Pulmonary artery endothelial cell (primary cell): ENCODE results near the gene BTBD1. TPM values are rescaled to one million over a fixed set of nuclear protein-coding genes. Genes with fewer than 3 reads are reported as not detected.

Source experiments
- DNase-seq: peaks from one replicate; pipeline ENCODE4 v3.0.0-alpha.2; 2011; ENCODE audit warnings: low read depth, low spot score
- total RNA-seq: library from RNA; depleted of rRNA; stranded (reverse); fragments of >200 nt; gene quantifications from 2 replicates; pipeline ENCODE4 v1.2.3, GENCODE V29; 2014

BTBD1 gene
- total RNA-seq, 1 donor from 2014 or later, result 126 TPM

DNA sequence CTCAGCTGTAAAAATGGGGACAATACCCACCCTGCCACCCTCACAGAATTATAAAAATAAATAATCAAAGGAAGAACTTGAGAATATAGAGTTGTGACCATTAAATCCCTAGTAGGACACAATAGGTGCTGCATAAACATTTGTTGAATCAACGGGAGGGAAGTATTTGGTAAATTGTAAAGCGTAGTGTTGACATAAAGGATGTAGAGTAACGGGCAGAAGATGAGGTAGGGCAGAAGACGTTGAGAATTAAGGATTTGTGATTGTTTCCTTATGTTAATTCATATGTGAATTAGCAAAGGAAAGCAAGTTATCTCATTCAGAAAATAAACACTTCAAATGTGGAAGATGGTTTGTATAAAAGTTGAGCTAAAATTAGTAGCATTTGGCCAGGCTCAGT lies 73.9 kb downstream of the BTBD1 start:
- no peak for DNase-seq

DNA sequence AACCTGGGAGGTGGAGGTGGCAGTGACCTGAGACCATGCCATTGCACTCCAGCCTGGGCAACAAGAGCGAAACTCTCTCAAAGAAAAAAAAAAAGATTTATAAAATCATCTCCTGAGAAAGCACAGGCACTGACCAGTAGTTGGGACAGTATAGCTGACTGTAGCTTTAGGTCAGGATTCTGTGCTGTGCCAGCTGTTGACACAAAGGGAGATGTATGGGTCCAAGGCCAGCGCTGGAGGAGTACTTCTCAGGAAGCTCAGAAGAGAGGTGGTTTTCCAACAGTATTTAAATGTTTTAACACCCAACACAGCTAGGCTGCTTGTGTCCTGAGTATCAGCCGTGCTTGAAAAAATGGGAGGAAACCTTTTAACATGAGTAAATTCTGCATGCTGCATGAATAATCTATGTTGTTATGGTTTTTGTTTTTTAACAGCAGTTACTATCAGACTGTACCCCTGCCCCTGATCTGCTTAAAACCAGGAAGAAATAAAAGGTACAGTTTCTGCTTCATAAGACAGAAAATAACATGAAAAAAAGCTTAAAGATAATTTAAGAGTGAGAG lies 74.5 kb downstream of the BTBD1 start:
- DNase-seq, result no peak

GRCh38 chr15:82986442-82986780 lies 80.6 kb downstream of the BTBD1 start:
- no peak for DNase-seq

DNA sequence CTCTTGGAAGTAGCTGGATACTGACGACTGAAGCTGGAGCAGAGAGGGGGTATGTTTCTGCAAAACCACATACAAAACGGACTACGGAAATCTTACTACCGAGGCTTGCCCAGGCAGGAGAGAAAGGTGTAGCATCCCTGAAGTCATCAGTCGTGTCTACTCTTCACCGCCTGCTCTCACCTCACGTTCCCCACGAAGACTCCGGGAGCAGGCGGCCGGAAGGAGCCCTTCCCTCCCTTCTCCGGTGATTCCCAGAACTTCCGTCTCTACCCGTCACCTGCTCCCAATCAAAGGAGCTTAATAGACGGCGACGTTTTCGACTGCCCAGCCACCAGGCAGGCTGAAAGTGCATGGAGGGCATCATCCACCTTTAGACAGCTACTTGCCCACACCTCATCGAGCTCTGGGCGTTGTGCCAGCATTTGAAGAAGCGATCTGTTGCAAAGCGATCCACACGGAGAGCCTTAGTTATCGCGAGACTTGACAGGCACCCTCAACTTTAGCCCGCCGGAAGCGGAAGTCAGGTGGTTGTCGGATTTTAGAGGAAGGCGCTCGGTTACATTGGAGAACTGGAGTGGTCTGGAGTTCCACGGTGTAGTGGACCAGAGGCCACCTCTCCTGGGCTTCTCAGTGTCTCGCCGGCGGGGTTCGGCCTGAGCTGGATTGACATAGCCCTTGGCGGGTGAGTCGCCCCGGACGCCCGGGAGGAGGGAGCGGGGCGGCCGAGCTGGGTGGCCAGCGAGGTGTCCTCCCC lies 81.2 kb downstream of the BTBD1 start, which contains the start of gene RAMAC:
TSS of gene RAMAC (plus strand) at position 523 of the 754 bp plus-strand sequence. CDS start 2,809 bp downstream, outside the sequence.
- peak; percentile 77 for DNase-seq

DNA sequence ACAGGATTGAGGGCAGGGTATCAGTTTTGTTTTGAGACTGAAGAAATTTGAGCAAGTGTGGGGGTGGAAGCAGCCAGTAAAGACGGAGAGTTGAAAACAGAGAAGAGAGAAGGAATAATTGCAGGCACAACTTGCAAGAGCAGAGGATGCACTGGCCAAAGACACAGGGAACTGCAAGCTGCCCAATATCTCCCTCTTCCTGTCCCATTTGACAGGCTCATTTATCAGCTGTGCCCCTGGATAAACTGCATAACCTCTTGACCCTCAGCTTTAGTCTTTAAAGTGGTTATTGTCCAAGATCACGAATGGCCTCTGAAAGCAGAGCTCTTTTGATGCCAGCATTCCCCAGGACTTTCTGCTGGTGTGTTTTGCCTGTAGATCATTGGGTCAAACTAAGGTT lies 86.1 kb downstream of the BTBD1 start:
- no peak for DNase-seq

GRCh38 chr15:82979726-82980125 lies 87.3 kb downstream of the BTBD1 start:
- no peak for DNase-seq

DNA sequence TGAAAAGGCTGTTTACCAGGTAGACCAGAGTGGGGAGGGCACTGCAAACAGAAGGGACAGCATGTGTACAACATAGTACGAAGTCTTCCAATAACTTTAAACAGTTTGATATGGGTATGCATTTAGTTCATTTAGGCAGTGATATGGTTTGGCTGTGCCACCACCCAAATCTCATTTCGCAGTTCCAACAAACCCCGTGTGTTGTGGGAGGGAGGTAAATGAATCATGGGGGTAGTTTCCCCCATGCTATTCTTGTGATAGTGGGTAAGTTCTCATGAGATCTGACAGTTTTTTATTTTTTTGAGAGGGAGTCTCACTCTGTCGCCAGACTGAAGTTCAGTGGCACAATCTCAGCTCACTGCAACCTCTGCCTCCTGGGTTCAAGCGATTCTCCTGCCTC lies 88.6 kb downstream of the BTBD1 start:
- no peak for DNase-seq

DNA sequence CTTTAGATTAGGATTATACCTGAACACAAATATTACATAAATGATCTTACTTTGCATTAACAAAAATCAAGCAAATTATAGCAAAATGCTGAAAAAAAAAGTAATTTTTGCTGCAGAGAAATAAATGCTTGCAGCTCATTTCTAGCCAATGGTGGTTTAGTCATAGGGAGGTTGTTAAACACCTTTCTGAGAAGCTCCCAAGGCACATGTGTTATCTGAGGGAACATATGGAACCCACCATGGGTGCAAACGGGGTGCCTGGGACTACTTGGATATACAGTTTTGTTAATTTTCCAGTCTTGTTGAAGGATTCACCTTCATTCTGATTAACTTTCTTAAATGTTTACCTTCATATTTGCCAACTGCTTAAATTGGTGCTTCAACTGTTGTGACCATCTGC lies 90.0 kb downstream of the BTBD1 start:
- DNase-seq, result no peak

- no peak for DNase-seq
Measured at GRCh38 chr15:82972990-82973389, 94.1 kb downstream of the BTBD1 start.

DNA sequence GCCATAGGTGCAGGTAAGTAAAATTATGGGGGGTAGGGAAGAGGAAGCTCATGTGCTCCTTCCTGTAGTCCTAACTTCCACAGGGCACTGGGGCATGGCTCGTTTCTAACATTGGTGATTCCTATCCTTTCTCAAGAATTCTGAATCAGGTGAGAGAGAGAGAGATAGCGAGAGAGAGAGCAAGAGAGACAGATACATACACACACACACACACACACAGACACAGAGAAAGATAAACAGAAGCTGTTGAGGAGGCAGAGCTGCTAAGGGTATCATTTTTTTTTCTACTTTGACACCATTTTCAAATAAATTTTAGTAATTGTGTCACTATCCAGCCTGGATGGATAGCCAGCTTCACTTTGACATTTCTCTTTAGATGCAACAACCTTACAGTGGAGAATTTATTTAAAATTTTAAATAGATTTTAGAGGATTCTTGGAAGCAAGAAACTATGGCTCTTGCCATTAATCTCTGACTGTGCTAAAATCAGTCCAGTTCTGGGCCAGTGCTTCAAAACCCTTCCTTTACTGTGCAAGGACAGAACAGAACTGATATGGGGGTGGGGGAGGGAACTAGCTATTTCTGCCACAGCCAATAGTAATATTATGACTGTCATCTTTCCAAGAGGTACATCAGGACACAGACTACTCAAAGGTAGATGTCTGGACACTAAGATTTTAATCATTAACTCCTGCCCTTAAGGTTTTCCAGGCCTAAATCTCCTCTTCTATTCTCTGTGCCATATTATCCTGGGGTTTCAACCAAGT lies 95.7 kb downstream of the BTBD1 start:
- no peak for DNase-seq

DNA sequence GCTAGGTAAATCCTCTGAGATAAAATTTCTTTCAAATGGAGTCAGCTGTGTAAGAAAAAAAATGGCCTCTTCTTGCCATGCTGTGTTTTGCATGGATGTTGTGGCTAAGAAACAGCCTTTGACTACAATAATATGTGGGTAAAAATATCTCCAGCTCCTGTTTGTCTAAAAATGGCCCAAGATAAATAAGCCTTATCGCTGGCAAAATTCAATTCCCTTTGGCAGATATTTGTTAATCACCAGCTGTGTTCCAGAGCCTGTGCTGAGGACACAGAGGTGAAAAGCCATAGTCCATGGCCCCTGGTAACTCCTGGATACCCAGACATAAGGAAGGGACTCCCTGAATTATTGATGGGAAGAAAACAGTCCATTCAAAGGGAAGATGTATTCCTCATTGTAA lies 96.4 kb downstream of the BTBD1 start:
- no peak for DNase-seq

GRCh38 chr15:82970078-82970686 lies 96.9 kb downstream of the BTBD1 start:
- no peak for DNase-seq

DNA sequence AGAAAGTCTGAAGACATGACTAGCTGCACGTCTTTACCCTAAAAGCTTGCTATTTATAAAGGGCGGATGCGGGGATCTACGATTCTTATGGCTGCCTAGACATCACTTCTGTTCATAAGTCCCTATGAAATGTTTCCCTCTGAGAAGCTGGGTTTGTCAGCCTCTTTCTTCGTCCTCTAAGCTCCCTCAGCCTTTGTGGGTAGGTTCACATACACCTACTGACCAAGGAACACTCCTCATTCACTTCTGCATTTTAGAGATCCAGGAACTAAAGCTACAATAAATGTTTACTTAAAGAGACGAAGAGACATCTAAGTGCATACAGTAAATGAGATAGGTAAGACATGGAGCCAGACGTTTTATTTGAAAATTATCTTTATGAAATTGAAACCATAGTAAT lies 97.7 kb downstream of the BTBD1 start:
- no peak for DNase-seq

DNA sequence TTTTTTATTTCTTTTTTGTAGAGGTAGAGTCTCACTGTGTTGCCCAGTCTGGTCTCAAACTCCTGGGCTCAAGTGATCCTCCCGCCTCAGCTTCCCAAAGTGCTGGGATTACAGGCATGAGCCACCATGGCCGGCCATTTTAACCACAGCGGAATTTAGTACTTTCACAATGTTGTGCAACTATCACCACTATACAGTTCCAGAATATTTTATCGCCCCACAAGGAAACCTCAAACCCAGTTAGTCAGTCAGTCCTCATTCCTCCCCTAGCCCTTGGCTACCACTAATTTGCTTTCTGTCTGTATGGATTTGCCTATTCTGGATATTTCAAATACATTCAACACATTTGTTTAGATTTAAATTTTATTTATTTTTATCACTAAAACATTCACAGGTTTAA lies 99.0 kb downstream of the BTBD1 start:
- no peak for DNase-seq

- no peak for DNase-seq
Measured at GRCh38 chr15:82966671-82967071, 100.4 kb downstream of the BTBD1 start.

Other genes with a start within 250 kb of the BTBD1 start
- 0.40 and 0.46 TPM in 2 replicates for gene HOMER2, start 114.5 kb downstream of the BTBD1 start, total RNA-seq
- gene RAMAC, start 81.0 kb downstream of the BTBD1 start, total RNA-seq, result 23.2 and 28.3 TPM in 2 replicates
- gene C15orf40, start 55.6 kb downstream of the BTBD1 start, total RNA-seq, result 10.6 and 17.5 TPM in 2 replicates
- gene TM6SF1, start 40.4 kb upstream of the BTBD1 start, total RNA-seq, result 35.1 and 46.6 TPM in 2 replicates
- gene HDGFL3, start 140.6 kb upstream of the BTBD1 start, total RNA-seq, result 86.5 and 88.7 TPM in 2 replicates
- gene BNC1, start 217.4 kb upstream of the BTBD1 start, total RNA-seq, result 14.2 and 25.0 TPM in 2 replicates